OCI-LY1 (cell line): ENCODE results near the gene USP5.

Experiments
- H2AFZ ChIP-seq: fragments of 200-600 bp; sonication (generic), shearing (Covaris generic); 2 replicates; pipeline ENCODE4 v1.6.0; 2014; ENCODE audit warnings: antibody characterized with exemption, mild to moderate bottlenecking, low read length
- H3F3A ChIP-seq: fragments of 200-600 bp; sonication (generic), shearing (Covaris generic); 2 replicates; pipeline ENCODE4 v1.6.0; 2014; ENCODE audit warnings: mild to moderate bottlenecking, antibody characterized with exemption, low read length, moderate library complexity; ENCODE audit not compliant: insufficient read depth
- H3K27ac ChIP-seq: fragments of 200-600 bp; sonication (generic); 2 replicates; pipeline ENCODE4 v1.5.1; 2014; ENCODE audit warnings: low read length, mixed run types, mild to moderate bottlenecking, low read depth; ENCODE audit not compliant: poor library complexity, severe bottlenecking
- H3K27me3 ChIP-seq: fragments of 200-600 bp; sonication (generic); 2 replicates; pipeline ENCODE4 v1.6.0; 2014; ENCODE audit warnings: antibody characterized with exemption, mild to moderate bottlenecking, low read length, moderate library complexity; ENCODE audit not compliant: insufficient read depth
- H3K36me3 ChIP-seq: fragments of 200-600 bp; sonication (generic); 2 replicates; pipeline ENCODE4 v1.6.1; 2014; ENCODE audit warnings: mild to moderate bottlenecking, antibody characterized with exemption, low read length, moderate library complexity, mixed read lengths; ENCODE audit not compliant: insufficient read depth
- H3K4me1 ChIP-seq: fragments of 200-600 bp; sonication (generic); 2 replicates; pipeline ENCODE4 v1.5.1; 2014; ENCODE audit warnings: mild to moderate bottlenecking, low read length, moderate library complexity; ENCODE audit not compliant: insufficient read depth, severe bottlenecking
- H3K4me2 ChIP-seq: fragments of 200-600 bp; sonication (generic), shearing (Covaris generic); 2 replicates; pipeline ENCODE4 v1.6.1; 2014; ENCODE audit warnings: low read length
- H3K4me3 ChIP-seq: fragments of 200-600 bp; sonication (generic); 2 replicates; pipeline ENCODE4 v1.5.1; 2014; ENCODE audit warnings: low read length, low read depth, mild to moderate bottlenecking, mixed read lengths; ENCODE audit not compliant: poor library complexity, severe bottlenecking
- H3K79me2 ChIP-seq: fragments of 200-600 bp; shearing (Covaris generic); 2 replicates; pipeline ENCODE4 v1.6.1; 2016; ENCODE audit warnings: mixed run types, low read length, mixed read lengths; ENCODE audit not compliant: insufficient read depth
- H3K9ac ChIP-seq: fragments of 200-600 bp; sonication (generic), shearing (Covaris generic); 2 replicates; pipeline ENCODE4 v1.6.1; 2014; ENCODE audit warnings: mild to moderate bottlenecking, low read length, mixed read lengths
- H3K9me2 ChIP-seq: fragments of 200-600 bp; sonication (generic), shearing (Covaris generic); 2 replicates; pipeline ENCODE4 v1.6.1; 2014; ENCODE audit warnings: low read depth, mild to moderate bottlenecking, low read length, mixed read lengths
- H3K9me3 ChIP-seq: fragments of 200-600 bp; shearing (Covaris generic); 2 replicates; pipeline ENCODE4 v1.6.1; 2014; ENCODE audit warnings: low read length, mixed read lengths
- H4K20me1 ChIP-seq: fragments of 200-600 bp; sonication (generic), shearing (Covaris generic); 2 replicates; pipeline ENCODE4 v1.6.0; 2016; ENCODE audit warnings: mild to moderate bottlenecking, low read length; ENCODE audit not compliant: insufficient read depth
- EZH2 ChIP-seq: fragments of 200-600 bp; sonication (generic), shearing (Covaris generic); IDR thresholded peaks from 2 replicates; pipeline ENCODE4 v1.8.0; 2017; ENCODE audit warnings: borderline replicate concordance, mixed run types, mild to moderate bottlenecking, antibody characterized with exemption, low read length, moderate library complexity, mixed read lengths
- TF ChIP-seq, protein P1 (sequence below): fragments of 200-600 bp; sonication (generic), shearing (Covaris generic); IDR thresholded peaks from 2 replicates; pipeline ENCODE4 v1.5.1; 2017; ENCODE audit warnings: mild to moderate bottlenecking, antibody characterized with exemption, low read length, moderate library complexity, mixed read lengths

The USP5 gene

DNA sequence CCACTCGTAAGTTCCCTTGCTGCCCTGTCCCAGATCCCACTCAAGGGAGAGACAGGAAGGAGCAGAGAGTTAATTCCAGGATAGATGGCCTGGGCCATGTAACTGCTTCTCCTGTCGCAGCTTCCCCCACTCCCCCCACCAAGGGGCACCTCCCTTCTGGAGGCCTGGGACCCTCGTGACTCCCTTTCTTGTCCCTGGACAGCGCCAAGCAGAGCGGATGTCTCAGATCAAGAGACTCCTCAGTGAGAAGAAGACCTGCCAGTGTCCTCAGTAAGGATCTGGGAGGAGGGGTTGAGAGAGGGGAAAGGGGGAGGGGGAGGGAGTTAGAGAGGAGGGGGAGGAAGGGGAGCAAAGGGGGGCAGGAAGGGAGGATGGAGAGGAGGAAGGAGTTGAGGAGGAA lies 33.3 kb upstream of the USP5 start:
- Histone ChIP-seq H3K9ac (no peak overlapping the region), H3K4me3 (no peak overlapping the region), H3K27me3 (peaks cover 4% of the 10 kb centered on the region; the same call in 1 of the 2 replicates), H4K20me1 (no peaks in the 10 kb centered on the region), H3K4me2 (no peak overlapping the region), H2AFZ (no peak overlapping the region), H3K36me3 (no peaks in the 10 kb centered on the region), H3K9me2 (no peaks in the 10 kb centered on the region), H3K27ac (no peak overlapping the region), H3K9me3 (no peaks in the 10 kb centered on the region), H3F3A (no peaks in the 10 kb centered on the region), H3K79me2 (no peaks in the 10 kb centered on the region), H3K4me1 (no peaks in the 10 kb centered on the region)
- no peak for TF ChIP-seq EZH2
- TF ChIP-seq, protein P1, sequence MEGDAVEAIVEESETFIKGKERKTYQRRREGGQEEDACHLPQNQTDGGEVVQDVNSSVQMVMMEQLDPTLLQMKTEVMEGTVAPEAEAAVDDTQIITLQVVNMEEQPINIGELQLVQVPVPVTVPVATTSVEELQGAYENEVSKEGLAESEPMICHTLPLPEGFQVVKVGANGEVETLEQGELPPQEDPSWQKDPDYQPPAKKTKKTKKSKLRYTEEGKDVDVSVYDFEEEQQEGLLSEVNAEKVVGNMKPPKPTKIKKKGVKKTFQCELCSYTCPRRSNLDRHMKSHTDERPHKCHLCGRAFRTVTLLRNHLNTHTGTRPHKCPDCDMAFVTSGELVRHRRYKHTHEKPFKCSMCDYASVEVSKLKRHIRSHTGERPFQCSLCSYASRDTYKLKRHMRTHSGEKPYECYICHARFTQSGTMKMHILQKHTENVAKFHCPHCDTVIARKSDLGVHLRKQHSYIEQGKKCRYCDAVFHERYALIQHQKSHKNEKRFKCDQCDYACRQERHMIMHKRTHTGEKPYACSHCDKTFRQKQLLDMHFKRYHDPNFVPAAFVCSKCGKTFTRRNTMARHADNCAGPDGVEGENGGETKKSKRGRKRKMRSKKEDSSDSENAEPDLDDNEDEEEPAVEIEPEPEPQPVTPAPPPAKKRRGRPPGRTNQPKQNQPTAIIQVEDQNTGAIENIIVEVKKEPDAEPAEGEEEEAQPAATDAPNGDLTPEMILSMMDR, result no peak

DNA sequence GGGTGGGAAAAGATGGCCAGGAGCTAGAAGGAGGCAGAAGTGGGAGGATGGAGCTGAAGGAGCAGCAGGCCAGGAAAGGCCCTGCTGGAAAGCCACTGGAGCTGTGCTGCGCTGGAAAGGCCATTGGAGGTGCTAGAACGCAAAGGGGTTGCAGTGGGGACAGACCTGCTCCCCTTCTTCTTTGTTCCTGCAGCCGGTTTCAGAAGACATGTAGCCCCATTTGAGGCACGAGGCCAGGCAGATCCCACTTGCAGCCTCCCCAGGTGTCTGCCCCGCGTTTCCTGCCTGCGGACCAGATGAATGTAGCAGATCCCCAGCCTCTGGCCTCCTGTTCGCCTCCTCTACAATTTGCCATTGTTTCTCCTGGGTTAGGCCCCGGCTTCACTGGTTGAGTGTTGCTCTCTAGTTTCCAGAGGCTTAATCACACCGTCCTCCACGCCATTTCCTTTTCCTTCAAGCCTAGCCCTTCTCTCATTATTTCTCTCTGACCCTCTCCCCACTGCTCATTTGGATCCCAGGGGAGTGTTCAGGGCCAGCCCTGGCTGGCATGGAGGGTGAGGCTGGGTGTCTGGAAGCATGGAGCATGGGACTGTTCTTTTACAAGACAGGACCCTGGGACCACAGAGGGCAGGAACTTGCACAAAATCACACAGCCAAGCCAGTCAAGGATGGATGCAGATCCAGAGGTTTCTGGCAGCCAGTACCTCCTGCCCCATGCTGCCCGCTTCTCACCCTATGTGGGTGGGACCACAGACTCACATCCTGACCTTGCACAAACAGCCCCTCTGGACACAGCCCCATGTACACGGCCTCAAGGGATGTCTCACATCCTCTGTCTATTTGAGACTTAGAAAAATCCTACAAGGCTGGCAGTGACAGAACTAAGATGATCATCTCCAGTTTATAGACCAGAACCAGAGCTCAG lies 32.6 kb upstream of the USP5 start:
- no peak overlapping the region for H3K9ac ChIP-seq
- no peaks in the 10 kb centered on the region for H3K36me3 ChIP-seq
- H3F3A ChIP-seq, result no peaks in the 10 kb centered on the region
- peaks cover 4% of the 10 kb centered on the region; the same call in 1 of the 2 replicates for H3K27me3 ChIP-seq
- no peak for TF ChIP-seq EZH2
- TF ChIP-seq, protein P1, result no peak
- H3K4me2 ChIP-seq, result no peak overlapping the region
- no peaks in the 10 kb centered on the region for H3K9me3 ChIP-seq
- H2AFZ ChIP-seq, result no peak overlapping the region
- no peaks in the 10 kb centered on the region for H3K9me2 ChIP-seq
- no peak overlapping the region for H3K27ac ChIP-seq
- H3K4me3 ChIP-seq, result no peak overlapping the region
- H4K20me1 ChIP-seq, result no peaks in the 10 kb centered on the region
- H3K4me1 ChIP-seq, result no peaks in the 10 kb centered on the region
- no peaks in the 10 kb centered on the region for H3K79me2 ChIP-seq

DNA sequence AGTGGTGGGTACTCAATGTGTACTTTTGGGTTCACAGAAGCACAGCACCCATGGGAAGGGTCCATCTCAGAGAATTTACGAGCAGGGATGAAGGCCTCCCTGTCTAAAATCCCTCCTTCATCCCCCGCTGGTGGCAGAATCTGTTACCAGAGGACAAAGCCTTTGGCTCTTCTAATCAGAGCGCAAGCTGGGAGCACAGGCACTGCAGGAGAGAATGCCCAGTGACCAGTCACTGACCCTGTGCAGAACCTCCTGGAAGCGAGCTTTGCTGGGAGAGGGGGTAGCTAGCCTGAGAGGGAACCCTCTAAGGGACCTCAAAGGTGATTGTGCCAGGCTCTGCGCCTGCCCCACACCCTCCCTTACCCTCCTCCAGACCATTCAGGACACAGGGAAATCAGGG lies 31.8 kb upstream of the USP5 start:
- no peaks in the 10 kb centered on the region for H3K36me3 ChIP-seq
- H3K4me2 ChIP-seq, result no peak overlapping the region
- H3K27ac ChIP-seq, result no peak overlapping the region
- TF ChIP-seq EZH2, result no peak
- TF ChIP-seq, protein P1, result no peak
- H3K27me3 ChIP-seq, result peaks cover 6% of the 10 kb centered on the region; the same call in 1 of the 2 replicates
- no peaks in the 10 kb centered on the region for H3K4me1 ChIP-seq
- no peaks in the 10 kb centered on the region for H4K20me1 ChIP-seq
- H3K9ac ChIP-seq, result no peak overlapping the region
- H3F3A ChIP-seq, result no peaks in the 10 kb centered on the region
- no peak overlapping the region for H3K4me3 ChIP-seq
- no peak overlapping the region for H2AFZ ChIP-seq
- no peaks in the 10 kb centered on the region for H3K79me2 ChIP-seq
- H3K9me3 ChIP-seq, result no peaks in the 10 kb centered on the region
- H3K9me2 ChIP-seq, result no peaks in the 10 kb centered on the region
